Panc1 (cell line): Measurements from ENCODE around the gene ADAMTS1. TPM values are rescaled to one million over a fixed set of nuclear protein-coding genes. Genes with fewer than 3 reads are reported as not detected.

Experiments
- ATAC-seq: fragments of 200-7000 bp; cut with Tn5 transposase; 2 replicates; pipeline ENCODE4 v1.9.1; 2020; ENCODE audit warnings: mild to moderate bottlenecking, moderate library complexity
- BruUV-seq: library from RNA; stranded (reverse); fragments of 400-500 nt; replicated peaks from 2 replicates; lab custom pipeline; 2021; lab: Mats Ljungman, UMichigan
- CTCF ChIA-PET: fragments of 300-600 bp; sonication (Branson Sonifier 250); formaldehyde crosslinking; loops from one replicate; lab custom pipeline; 2022; ENCODE audit warnings: antibody characterized with exemption; lab: Charles Lee
- POLR2A ChIA-PET: fragments of 300-600 bp; sonication (Branson Sonifier 250); formaldehyde crosslinking; loops from one replicate; lab custom pipeline; 2022; ENCODE audit warnings: antibody characterized with exemption; lab: Charles Lee
- DNase-seq: peaks from one replicate; pipeline ENCODE4 v3.0.0-alpha.2; 2010; ENCODE audit warnings: low read depth, low spot score
- H3K27ac ChIP-seq: 2 replicates; pipeline ENCODE4 v1.5.1; 2011; ENCODE audit warnings: mild to moderate bottlenecking, low read length, inconsistent platforms
- H3K27me3 ChIP-seq: fragments of 200-500 bp; sonication (Bioruptor generic); 2 replicates; pipeline ENCODE4 v1.6.0; 2014; ENCODE audit warnings: low read length, inconsistent platforms; ENCODE audit not compliant: control insufficient read depth, insufficient read depth
- H3K36me3 ChIP-seq: fragments of 200-500 bp; sonication (Bioruptor generic); 2 replicates; pipeline ENCODE4 v1.5.1; 2014; ENCODE audit warnings: inconsistent platforms, mild to moderate bottlenecking, low read length, moderate library complexity; ENCODE audit not compliant: control insufficient read depth, insufficient read depth
- H3K4me1 ChIP-seq: 2 replicates; pipeline ENCODE4 v1.5.1; 2011; ENCODE audit warnings: inconsistent platforms, mild to moderate bottlenecking, low read length, moderate library complexity; ENCODE audit not compliant: control insufficient read depth, insufficient read depth
- H3K4me3 ChIP-seq, 2 experiments: 2 replicates each; pipeline ENCODE4 v1.5.1; 2011 to 2012; ENCODE audit warnings: low read depth in 2 of 2, low read length in 2 of 2, mild to moderate bottlenecking in 2 of 2, inconsistent platforms in 1 of 2, moderate library complexity in 1 of 2
- H3K9me3 ChIP-seq: fragments of 200-500 bp; sonication (Bioruptor generic); 2 replicates; pipeline ENCODE4 v1.5.1; 2014; ENCODE audit warnings: low read depth, mild to moderate bottlenecking, inconsistent platforms, low read length, moderate library complexity; ENCODE audit not compliant: control insufficient read depth, insufficient read depth
- POLR2AphosphoS5 ChIP-seq: IDR thresholded peaks from 2 replicates; pipeline ENCODE4 v1.6.1; 2012; ENCODE audit warnings: mild to moderate bottlenecking, low read depth, low read length, moderate library complexity
- SIN3A ChIP-seq: IDR thresholded peaks from 2 replicates; pipeline ENCODE4 v1.6.1; 2012; ENCODE audit warnings: low read depth, mild to moderate bottlenecking, low read length, moderate library complexity, borderline replicate concordance; ENCODE audit not compliant: insufficient read depth
- TCF7L2 ChIP-seq: IDR thresholded peaks from 2 replicates; pipeline ENCODE4 v1.6.1; 2011; ENCODE audit warnings: mild to moderate bottlenecking, low read depth, low read length, inconsistent platforms
- in situ Hi-C: cut with HindIII; loops from 2 replicates; pipeline ENCODE4 v1.10.0; 2016; ENCODE audit warnings: low sequenced_read_pairs, low pct_unique_long_range_greater_than_20kb
- intact Hi-C: fragments of 100-400 bp; cut with micrococcal nuclease; formaldehyde crosslinking; loops from one replicate; pipeline ENCODE4 v1.10.0; 2022; ENCODE audit not compliant: unreplicated experiment
- total RNA-seq: library from RNA; stranded (reverse); gene quantifications from one replicate; pipeline ENCODE4 v1.2.1, GENCODE V29; 2021; ENCODE audit not compliant: unreplicated experiment
- TF ChIP-seq, protein P1 (sequence below): fragments of 450-650 bp; IDR thresholded peaks from 2 replicates; pipeline ENCODE4 v1.5.1; 2017; ENCODE audit warnings: mild to moderate bottlenecking
- TF ChIP-seq, protein P2 (sequence below), 2 experiments: IDR thresholded peaks; 2 replicates each; pipeline ENCODE4 v1.6.1; 2011 to 2012; ENCODE audit warnings: low read depth in 2 of 2, control low read depth in 1 of 2, low read length in 1 of 2, mild to moderate bottlenecking in 1 of 2, moderate library complexity in 1 of 2; ENCODE audit not compliant: insufficient read depth in 1 of 2

The ADAMTS1 gene
- total RNA-seq, 1 experiment from 2014 or later, result 3.3 TPM

DNA sequence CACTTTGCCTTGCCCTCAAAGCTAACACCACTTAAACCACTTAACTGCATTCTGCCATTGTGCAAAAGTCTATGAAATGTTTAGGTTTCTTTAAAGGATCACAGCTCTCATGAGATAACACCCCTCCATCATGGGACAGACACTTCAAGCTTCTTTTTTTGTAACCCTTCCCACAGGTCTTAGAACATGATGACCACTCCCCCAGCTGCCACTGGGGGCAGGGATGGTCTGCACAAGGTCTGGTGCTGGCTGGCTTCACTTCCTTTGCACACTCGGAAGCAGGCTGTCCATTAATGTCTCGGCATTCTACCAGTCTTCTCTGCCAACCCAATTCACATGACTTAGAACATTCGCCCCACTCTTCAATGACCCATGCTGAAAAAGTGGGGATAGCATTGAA is 7.7 kb downstream of the ADAMTS1 start:
- no TSS peak for BruUV-seq
- in situ Hi-C loops (no loop called here), intact Hi-C loops (no loop called here)
- no peaks in the 10 kb centered on the region for H3K27me3 ChIP-seq
- POLR2A ChIA-PET, result no interaction called here
- H3K4me1 ChIP-seq, result no peaks in the 10 kb centered on the region
- no peaks in the 10 kb centered on the region for H3K9me3 ChIP-seq
- ATAC-seq, result no peak
- no peak for DNase-seq
- no peak overlapping the region for H3K27ac ChIP-seq
- no peak overlapping the region for H3K4me3 ChIP-seq
- CTCF ChIA-PET, result no interaction called here
- TF ChIP-seq POLR2AphosphoS5 (no peak), TCF7L2 (no peak), SIN3A (no peak)
- TF ChIP-seq, protein P1, sequence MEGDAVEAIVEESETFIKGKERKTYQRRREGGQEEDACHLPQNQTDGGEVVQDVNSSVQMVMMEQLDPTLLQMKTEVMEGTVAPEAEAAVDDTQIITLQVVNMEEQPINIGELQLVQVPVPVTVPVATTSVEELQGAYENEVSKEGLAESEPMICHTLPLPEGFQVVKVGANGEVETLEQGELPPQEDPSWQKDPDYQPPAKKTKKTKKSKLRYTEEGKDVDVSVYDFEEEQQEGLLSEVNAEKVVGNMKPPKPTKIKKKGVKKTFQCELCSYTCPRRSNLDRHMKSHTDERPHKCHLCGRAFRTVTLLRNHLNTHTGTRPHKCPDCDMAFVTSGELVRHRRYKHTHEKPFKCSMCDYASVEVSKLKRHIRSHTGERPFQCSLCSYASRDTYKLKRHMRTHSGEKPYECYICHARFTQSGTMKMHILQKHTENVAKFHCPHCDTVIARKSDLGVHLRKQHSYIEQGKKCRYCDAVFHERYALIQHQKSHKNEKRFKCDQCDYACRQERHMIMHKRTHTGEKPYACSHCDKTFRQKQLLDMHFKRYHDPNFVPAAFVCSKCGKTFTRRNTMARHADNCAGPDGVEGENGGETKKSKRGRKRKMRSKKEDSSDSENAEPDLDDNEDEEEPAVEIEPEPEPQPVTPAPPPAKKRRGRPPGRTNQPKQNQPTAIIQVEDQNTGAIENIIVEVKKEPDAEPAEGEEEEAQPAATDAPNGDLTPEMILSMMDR, result no peak
- TF ChIP-seq, protein P2, sequence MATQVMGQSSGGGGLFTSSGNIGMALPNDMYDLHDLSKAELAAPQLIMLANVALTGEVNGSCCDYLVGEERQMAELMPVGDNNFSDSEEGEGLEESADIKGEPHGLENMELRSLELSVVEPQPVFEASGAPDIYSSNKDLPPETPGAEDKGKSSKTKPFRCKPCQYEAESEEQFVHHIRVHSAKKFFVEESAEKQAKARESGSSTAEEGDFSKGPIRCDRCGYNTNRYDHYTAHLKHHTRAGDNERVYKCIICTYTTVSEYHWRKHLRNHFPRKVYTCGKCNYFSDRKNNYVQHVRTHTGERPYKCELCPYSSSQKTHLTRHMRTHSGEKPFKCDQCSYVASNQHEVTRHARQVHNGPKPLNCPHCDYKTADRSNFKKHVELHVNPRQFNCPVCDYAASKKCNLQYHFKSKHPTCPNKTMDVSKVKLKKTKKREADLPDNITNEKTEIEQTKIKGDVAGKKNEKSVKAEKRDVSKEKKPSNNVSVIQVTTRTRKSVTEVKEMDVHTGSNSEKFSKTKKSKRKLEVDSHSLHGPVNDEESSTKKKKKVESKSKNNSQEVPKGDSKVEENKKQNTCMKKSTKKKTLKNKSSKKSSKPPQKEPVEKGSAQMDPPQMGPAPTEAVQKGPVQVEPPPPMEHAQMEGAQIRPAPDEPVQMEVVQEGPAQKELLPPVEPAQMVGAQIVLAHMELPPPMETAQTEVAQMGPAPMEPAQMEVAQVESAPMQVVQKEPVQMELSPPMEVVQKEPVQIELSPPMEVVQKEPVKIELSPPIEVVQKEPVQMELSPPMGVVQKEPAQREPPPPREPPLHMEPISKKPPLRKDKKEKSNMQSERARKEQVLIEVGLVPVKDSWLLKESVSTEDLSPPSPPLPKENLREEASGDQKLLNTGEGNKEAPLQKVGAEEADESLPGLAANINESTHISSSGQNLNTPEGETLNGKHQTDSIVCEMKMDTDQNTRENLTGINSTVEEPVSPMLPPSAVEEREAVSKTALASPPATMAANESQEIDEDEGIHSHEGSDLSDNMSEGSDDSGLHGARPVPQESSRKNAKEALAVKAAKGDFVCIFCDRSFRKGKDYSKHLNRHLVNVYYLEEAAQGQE (IDR thresholded peaks at IDR 0.05; ENCODE audit: insufficient read depth in 1 of 2, low read depth in 2 of 2, low read length in 1 of 2), result no peak
- no peaks in the 10 kb centered on the region for H3K36me3 ChIP-seq

DNA sequence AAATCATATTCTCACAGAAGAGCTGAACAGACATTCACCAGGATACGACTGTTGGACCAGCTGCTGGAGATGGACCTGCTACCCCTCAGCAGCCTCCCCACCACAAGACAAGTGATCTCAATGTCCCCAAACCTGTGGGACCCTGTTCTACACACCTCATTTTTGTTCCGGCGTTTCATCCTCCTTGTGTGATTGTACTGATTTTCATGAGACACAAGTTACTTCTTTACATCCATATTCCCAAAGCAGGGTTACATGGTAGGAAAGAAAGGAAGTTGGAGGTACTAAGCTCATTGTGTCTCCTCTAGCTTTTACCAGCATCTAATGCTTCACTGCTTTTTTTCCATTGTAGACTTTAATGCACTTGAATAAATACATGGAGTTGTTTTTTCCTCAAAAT is 8.7 kb downstream of the ADAMTS1 start:
- no peaks in the 10 kb centered on the region for H3K27me3 ChIP-seq
- ATAC-seq (no peak), DNase-seq (no peak)
- in situ Hi-C loops, result no loop called here
- intact Hi-C loops, result no loop called here
- no peak overlapping the region for H3K27ac ChIP-seq
- no peak overlapping the region for H3K4me3 ChIP-seq
- no peaks in the 10 kb centered on the region for H3K4me1 ChIP-seq
- H3K9me3 ChIP-seq, result no peaks in the 10 kb centered on the region
- CTCF ChIA-PET, result no interaction called here
- POLR2A ChIA-PET, result no interaction called here
- no peak for TF ChIP-seq SIN3A
- TF ChIP-seq TCF7L2, result no peak
- TF ChIP-seq, protein P1, result no peak
- TF ChIP-seq POLR2AphosphoS5, result no peak
- BruUV-seq, result no TSS peak
- H3K36me3 ChIP-seq, result no peaks in the 10 kb centered on the region
